GM23248 (cell line): ENCODE data around the gene TLE3.

ENCODE experiments used
- EZH2 ChIP-seq: fragments of 200-600 bp; sonication (generic); IDR thresholded peaks from 2 replicates; pipeline ENCODE4 v1.6.1; 2018; ENCODE audit warnings: antibody characterized with exemption, mild to moderate bottlenecking; ENCODE audit not compliant: insufficient read depth, poor library complexity, severe bottlenecking
- EZH2phosphoT487 ChIP-seq: fragments of 200-600 bp; sonication (generic); IDR thresholded peaks from 2 replicates; pipeline ENCODE4 v1.6.1; 2018; ENCODE audit warnings: antibody characterized with exemption, moderate library complexity, mild to moderate bottlenecking, low read depth; ENCODE audit not compliant: insufficient read depth

DNA sequence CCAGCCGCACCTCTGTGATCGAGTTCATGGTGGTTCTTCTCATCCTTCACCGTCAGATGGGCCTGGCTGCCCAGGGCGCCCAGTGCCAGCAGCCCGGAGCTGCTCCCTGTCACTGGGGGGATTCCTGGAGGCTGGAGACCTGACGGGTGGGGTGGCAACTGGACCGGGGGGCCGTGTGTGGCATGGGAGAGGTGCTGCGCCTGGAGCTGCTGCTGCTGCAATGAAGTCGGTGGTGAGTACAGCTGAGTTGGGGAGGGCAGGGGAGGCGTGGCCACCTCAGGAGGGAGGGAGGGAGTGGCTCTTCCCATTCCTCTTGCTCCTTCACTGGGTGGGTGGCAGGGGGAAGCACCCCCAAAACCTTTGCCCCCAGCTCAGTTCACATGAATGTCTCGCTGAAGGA is 31.7 kb downstream of the TLE3 start:
- TF ChIP-seq EZH2phosphoT487 (no peak), EZH2 (no peak)
